Uterus (tissue), 2 donors: ENCODE data around the gene TMEM204.

Experiments
- CTCF ChIP-seq, 4 experiments: fragments of 200-600 bp in 2 of 4; fragments of 450-650 bp in 2 of 4; sonication (generic) in 2 of 4; IDR thresholded peaks; one replicate each; pipeline ENCODE4 v1.5.1; 2016 to 2019; ENCODE audit warnings: antibody characterized with exemption in 4 of 4, mild to moderate bottlenecking in 2 of 4, moderate library complexity in 1 of 4
- POLR2A ChIP-seq, 2 donors: fragments of 450-650 bp; IDR thresholded peaks; one replicate each; pipeline ENCODE4 v1.6.1; 2016; ENCODE audit warnings: antibody characterized with exemption in 2 of 2, mild to moderate bottlenecking in 1 of 2, moderate library complexity in 1 of 2

DNA sequence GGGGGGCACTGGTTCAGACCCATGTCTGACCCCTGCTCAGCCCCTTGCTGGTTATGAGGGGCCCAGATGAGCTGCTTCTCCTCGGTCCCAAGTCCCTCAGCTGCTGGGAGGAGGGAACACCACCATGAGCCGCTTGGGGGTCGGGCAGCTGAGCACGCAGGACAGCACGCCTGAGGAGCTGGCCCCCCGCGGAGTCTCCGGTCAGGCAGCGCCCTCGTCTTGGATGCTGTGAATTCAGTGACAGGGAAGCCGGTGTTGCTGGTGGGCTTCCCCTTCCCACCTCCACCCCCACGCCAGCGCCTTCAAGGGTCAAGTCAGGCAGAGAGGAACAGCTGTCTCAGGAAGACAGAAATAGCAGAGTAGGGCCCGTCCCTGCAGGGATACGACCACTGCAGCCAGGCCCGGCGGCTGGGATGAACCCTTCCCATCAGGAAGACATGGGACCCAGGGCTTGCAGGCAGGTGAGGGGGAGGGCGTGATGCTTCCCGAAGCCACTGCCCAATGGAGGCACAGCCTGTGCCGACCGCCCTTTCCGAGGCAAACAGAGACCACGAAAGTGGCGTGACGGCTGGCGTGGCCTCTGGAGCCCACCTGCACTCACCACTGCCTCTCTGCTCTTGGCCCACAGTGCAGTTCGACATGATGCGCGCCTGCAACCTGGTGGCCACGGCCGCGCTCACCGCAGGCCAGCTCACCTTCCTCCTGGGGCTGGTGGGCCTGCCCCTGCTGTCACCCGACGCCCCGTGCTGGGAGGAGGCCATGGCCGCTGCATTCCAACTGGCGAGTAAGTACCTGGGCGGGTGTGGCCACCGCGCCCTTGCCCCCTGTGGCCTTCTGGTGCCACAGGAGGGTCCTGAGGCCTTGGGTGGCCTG lies 8.1 kb downstream of the TMEM204 start:
- no peak for TF ChIP-seq CTCF (IDR thresholded peaks at IDR 0.05)
- no peak for TF ChIP-seq POLR2A (IDR thresholded peaks at IDR 0.05)
